Measurements from ENCODE around the gene PLB1.

The PLB1 gene

DNA sequence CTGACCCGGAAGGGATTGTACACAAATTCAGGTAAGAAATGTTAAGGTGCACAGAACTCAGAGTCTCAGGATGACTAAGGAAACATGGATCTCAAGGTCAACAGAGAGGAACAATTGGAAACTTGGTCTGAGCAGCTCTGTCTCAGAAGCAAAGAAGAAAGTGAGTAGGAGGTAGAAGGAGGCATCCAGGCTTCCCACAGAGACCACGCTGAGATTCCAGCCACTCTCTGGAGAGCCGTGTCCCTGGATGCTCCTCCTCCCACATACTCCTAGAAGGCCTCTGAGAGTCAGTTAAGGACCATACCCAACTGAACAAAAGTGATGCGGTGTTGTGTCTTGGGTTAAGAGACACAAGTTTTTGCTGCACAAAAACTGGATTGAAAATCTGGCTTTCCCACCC, 8.6 kb upstream of the PLB1 start:
- H3K18ac ChIP-seq (ENCODE audit: low read depth in 1 of 2, low read length in 2 of 2), result no peak overlapping the region
- H4K91ac ChIP-seq (ENCODE audit: low read length), result no peak overlapping the region
- no peak overlapping the region for H2BK120ac ChIP-seq (ENCODE audit: low read depth, low read length)
- no peak overlapping the region for H2AFZ ChIP-seq (ENCODE audit: low read depth, low read length)
- H3K23ac ChIP-seq (ENCODE audit: low read length in 2 of 2), result no peak overlapping the region
- no peak for DNase-seq
- H3K36me3 ChIP-seq (ENCODE audit: control insufficient read depth in 1 of 2, insufficient read depth in 2 of 2, low read depth in 1 of 2, low read length in 2 of 2), result no peaks in the 10 kb centered on the region
- H3K4me2 ChIP-seq (ENCODE audit: low read length, poor library complexity, severe bottlenecking), result no peak overlapping the region
- H3K27ac ChIP-seq (ENCODE audit: low read length, poor library complexity, severe bottlenecking), result no peak overlapping the region
- H3K9me3 ChIP-seq (ENCODE audit: control insufficient read depth, low read length), result peaks cover 7% of the 10 kb centered on the region
- H2BK15ac ChIP-seq (ENCODE audit: low read depth, poor library complexity, severe bottlenecking), result no peak overlapping the region
- H3K4me1 ChIP-seq (ENCODE audit: control insufficient read depth, insufficient read depth, low read depth, low read length), result no peaks in the 10 kb centered on the region
- H3K27me3 ChIP-seq (ENCODE audit: control insufficient read depth in 1 of 2, insufficient read depth in 1 of 2, low read length in 2 of 2), result peaks cover 15 to 34% of the 10 kb centered on the region in 2 experiments
- H4K8ac ChIP-seq (ENCODE audit: low read length), result no peak overlapping the region
- H2BK5ac ChIP-seq (ENCODE audit: low read depth, low read length, poor library complexity, severe bottlenecking), result no peak overlapping the region
- no peak overlapping the region for H2AK5ac ChIP-seq (ENCODE audit: low read length, severe bottlenecking)
- no peak overlapping the region for H2BK12ac ChIP-seq (ENCODE audit: low read length in 2 of 2)
- no peak overlapping the region for H3K9ac ChIP-seq (ENCODE audit: low read length)
- H3K79me1 ChIP-seq (replicated peaks; ENCODE audit: low read length, poor library complexity, severe bottlenecking), result no peaks in the 10 kb centered on the region
- H3K14ac ChIP-seq (ENCODE audit: low read length in 2 of 2), result no peak overlapping the region
- no peak overlapping the region for H3K4ac ChIP-seq (ENCODE audit: low read depth in 1 of 2, low read length in 2 of 2)
- WGBS, result 84% methylated on average over 3 of the region's 4 CpGs
- no peak overlapping the region for H3K4me3 ChIP-seq (ENCODE audit: insufficient read depth in 1 of 2, low read depth in 1 of 2, low read length in 2 of 2)

GRCh38 chr2:28488083-28488830, 7.6 kb upstream of the PLB1 start:
- Histone ChIP-seq H3K14ac (ENCODE audit: low read length in 2 of 2) (no peak overlapping the region), H4K8ac (ENCODE audit: low read length) (no peak overlapping the region), H2AFZ (ENCODE audit: low read depth, low read length) (no peak overlapping the region), H3K4me3 (ENCODE audit: insufficient read depth in 1 of 2, low read depth in 1 of 2, low read length in 2 of 2) (no peak overlapping the region), H2BK5ac (ENCODE audit: low read depth, low read length, poor library complexity, severe bottlenecking) (no peak overlapping the region), H2BK12ac (ENCODE audit: low read length in 2 of 2) (no peak overlapping the region), H3K36me3 (ENCODE audit: control insufficient read depth in 1 of 2, insufficient read depth in 2 of 2, low read depth in 1 of 2, low read length in 2 of 2) (no peaks in the 10 kb centered on the region), H3K4ac (ENCODE audit: low read depth in 1 of 2, low read length in 2 of 2) (no peak overlapping the region), H2AK5ac (ENCODE audit: low read length, severe bottlenecking) (no peak overlapping the region), H3K23ac (ENCODE audit: low read length in 2 of 2) (no peak overlapping the region), H3K9ac (ENCODE audit: low read length) (no peak overlapping the region), H3K27ac (ENCODE audit: low read length, poor library complexity, severe bottlenecking) (no peak overlapping the region), H3K18ac (ENCODE audit: low read depth in 1 of 2, low read length in 2 of 2) (no peak overlapping the region), H4K91ac (ENCODE audit: low read length) (no peak overlapping the region), H3K9me3 (ENCODE audit: control insufficient read depth, low read length) (no peaks in the 10 kb centered on the region), H3K4me2 (ENCODE audit: low read length, poor library complexity, severe bottlenecking) (no peak overlapping the region), H3K79me1 (replicated peaks; ENCODE audit: low read length, poor library complexity, severe bottlenecking) (no peaks in the 10 kb centered on the region), H3K27me3 (ENCODE audit: control insufficient read depth in 1 of 2, insufficient read depth in 1 of 2, low read length in 2 of 2) (peaks cover 16 to 34% of the 10 kb centered on the region in 2 experiments), H3K4me1 (ENCODE audit: control insufficient read depth, insufficient read depth, low read depth, low read length) (no peaks in the 10 kb centered on the region), H2BK15ac (ENCODE audit: low read depth, poor library complexity, severe bottlenecking) (no peak overlapping the region), H2BK120ac (ENCODE audit: low read depth, low read length) (no peak overlapping the region)
- WGBS, result 80% methylated on average over 5 of the region's 6 CpGs
- no peak for DNase-seq

DNA sequence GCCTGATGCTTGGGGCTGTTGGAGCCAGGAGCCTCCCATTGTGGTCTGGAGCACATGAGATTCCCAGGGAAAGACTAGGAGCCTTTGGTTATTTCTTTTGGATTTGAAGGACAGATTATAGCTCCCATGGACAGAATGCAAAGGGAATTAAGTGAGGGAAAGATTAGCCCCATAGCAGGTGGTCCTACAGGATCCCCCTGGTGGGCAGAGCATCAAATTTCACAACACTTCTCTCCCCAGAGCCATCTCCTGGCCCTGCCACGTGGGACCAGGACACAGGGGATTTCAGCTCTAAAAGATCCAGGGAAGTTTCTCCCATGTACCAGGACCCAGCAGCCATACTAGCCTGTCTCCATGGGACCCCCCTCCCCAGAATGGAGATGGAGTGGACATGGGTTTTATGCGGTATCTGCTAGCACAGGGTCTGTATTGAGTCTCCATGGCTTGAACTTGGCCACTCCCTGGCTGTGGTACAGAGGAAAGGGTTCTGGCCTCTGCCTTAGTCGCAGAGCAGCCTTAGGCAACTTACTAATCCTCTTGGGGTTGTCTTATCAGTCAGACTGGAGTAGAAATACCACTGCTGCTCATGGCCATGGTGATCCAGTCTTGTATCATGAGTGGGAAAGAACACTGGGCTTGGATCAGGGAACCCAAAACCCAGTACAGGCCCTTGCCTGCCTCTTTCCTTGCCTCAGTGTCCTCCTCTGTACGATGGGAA, 6.8 kb upstream of the PLB1 start:
- Histone ChIP-seq H3K79me1 (replicated peaks; ENCODE audit: low read length, poor library complexity, severe bottlenecking) (no peaks in the 10 kb centered on the region), H3K14ac (ENCODE audit: low read length in 2 of 2) (no peak overlapping the region), H3K23ac (ENCODE audit: low read length in 2 of 2) (no peak overlapping the region), H2BK5ac (ENCODE audit: low read depth, low read length, poor library complexity, severe bottlenecking) (no peak overlapping the region), H3K4me2 (ENCODE audit: low read length, poor library complexity, severe bottlenecking) (no peak overlapping the region), H3K4me1 (ENCODE audit: control insufficient read depth, insufficient read depth, low read depth, low read length) (no peaks in the 10 kb centered on the region), H3K9ac (ENCODE audit: low read length) (no peak overlapping the region), H2BK15ac (ENCODE audit: low read depth, poor library complexity, severe bottlenecking) (no peak overlapping the region), H3K27me3 (ENCODE audit: control insufficient read depth in 1 of 2, insufficient read depth in 1 of 2, low read length in 2 of 2) (peaks cover 16 to 34% of the 10 kb centered on the region in 2 experiments), H3K36me3 (ENCODE audit: control insufficient read depth in 1 of 2, insufficient read depth in 2 of 2, low read depth in 1 of 2, low read length in 2 of 2) (no peaks in the 10 kb centered on the region), H3K4me3 (ENCODE audit: insufficient read depth in 1 of 2, low read depth in 1 of 2, low read length in 2 of 2) (no peak overlapping the region), H3K27ac (ENCODE audit: low read length, poor library complexity, severe bottlenecking) (no peak overlapping the region), H2BK120ac (ENCODE audit: low read depth, low read length) (no peak overlapping the region), H2AFZ (ENCODE audit: low read depth, low read length) (no peak overlapping the region), H4K8ac (ENCODE audit: low read length) (no peak overlapping the region), H4K91ac (ENCODE audit: low read length) (no peak overlapping the region), H3K4ac (ENCODE audit: low read depth in 1 of 2, low read length in 2 of 2) (no peak overlapping the region), H3K18ac (ENCODE audit: low read depth in 1 of 2, low read length in 2 of 2) (no peak overlapping the region), H2BK12ac (ENCODE audit: low read length in 2 of 2) (no peak overlapping the region), H3K9me3 (ENCODE audit: control insufficient read depth, low read length) (no peaks in the 10 kb centered on the region), H2AK5ac (ENCODE audit: low read length, severe bottlenecking) (no peak overlapping the region)
- no peak for DNase-seq
- 57% methylated on average over 4 of the region's 4 CpGs for WGBS

DNA sequence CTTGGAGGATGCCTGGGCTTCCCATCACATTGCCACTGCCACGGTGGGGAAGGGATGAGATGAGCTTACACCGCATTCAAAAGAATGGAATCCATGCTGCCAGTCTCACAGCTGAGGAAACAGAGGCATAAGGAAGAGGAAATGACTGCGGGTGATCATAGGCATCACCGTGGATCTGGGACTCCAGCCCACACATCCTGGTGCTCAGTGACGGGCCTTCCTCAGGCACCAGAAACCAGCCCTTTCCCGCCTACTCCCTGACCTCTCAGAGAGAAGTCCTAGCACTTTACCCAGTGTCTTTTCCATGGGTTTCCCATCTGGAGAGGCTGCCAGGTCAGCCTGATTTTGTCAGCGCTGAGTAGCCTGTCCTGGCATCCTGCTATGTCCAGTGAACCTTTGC, 5.3 kb upstream of the PLB1 start:
- Histone ChIP-seq H3K9me3 (ENCODE audit: control insufficient read depth, low read length) (no peaks in the 10 kb centered on the region), H2BK120ac (ENCODE audit: low read depth, low read length) (no peak overlapping the region), H3K4me2 (ENCODE audit: low read length, poor library complexity, severe bottlenecking) (no peak overlapping the region), H4K8ac (ENCODE audit: low read length) (no peak overlapping the region), H3K14ac (ENCODE audit: low read length in 2 of 2) (no peak overlapping the region), H3K36me3 (ENCODE audit: control insufficient read depth in 1 of 2, insufficient read depth in 2 of 2, low read depth in 1 of 2, low read length in 2 of 2) (no peaks in the 10 kb centered on the region), H3K23ac (ENCODE audit: low read length in 2 of 2) (no peak overlapping the region), H3K18ac (ENCODE audit: low read depth in 1 of 2, low read length in 2 of 2) (no peak overlapping the region), H3K4me3 (ENCODE audit: insufficient read depth in 1 of 2, low read depth in 1 of 2, low read length in 2 of 2) (no peak overlapping the region), H2BK15ac (ENCODE audit: low read depth, poor library complexity, severe bottlenecking) (no peak overlapping the region), H4K91ac (ENCODE audit: low read length) (no peak overlapping the region), H2BK12ac (ENCODE audit: low read length in 2 of 2) (no peak overlapping the region), H3K79me1 (replicated peaks; ENCODE audit: low read length, poor library complexity, severe bottlenecking) (no peaks in the 10 kb centered on the region), H2AK5ac (ENCODE audit: low read length, severe bottlenecking) (no peak overlapping the region), H2AFZ (ENCODE audit: low read depth, low read length) (no peak overlapping the region), H2BK5ac (ENCODE audit: low read depth, low read length, poor library complexity, severe bottlenecking) (no peak overlapping the region), H3K27ac (ENCODE audit: low read length, poor library complexity, severe bottlenecking) (no peak overlapping the region), H3K9ac (ENCODE audit: low read length) (no peak overlapping the region), H3K27me3 (ENCODE audit: control insufficient read depth in 1 of 2, insufficient read depth in 1 of 2, low read length in 2 of 2) (peaks cover 16 to 39% of the 10 kb centered on the region in 2 experiments), H3K4me1 (ENCODE audit: control insufficient read depth, insufficient read depth, low read depth, low read length) (no peaks in the 10 kb centered on the region), H3K4ac (ENCODE audit: low read depth in 1 of 2, low read length in 2 of 2) (no peak overlapping the region)
- 94% methylated on average over 7 of the region's 7 CpGs for WGBS
- no peak for DNase-seq
